Right atrium auricular region (tissue), 2 donors: ENCODE measurements around the gene VTI1B. TPM values are rescaled to one million over a fixed set of nuclear protein-coding genes. Genes with fewer than 3 reads are reported as not detected.
"Not testable (repeated sequence)": the region's sequence is repeated elsewhere in the genome, so short reads cannot be mapped to it uniquely, and the experiment has no call there.

Experiments
- DNase-seq: peaks from one replicate; pipeline ENCODE4 v3.0.0-alpha.2; 2019; ENCODE audit warnings: low spot score
- H3K27ac ChIP-seq, 2 donors: fragments of 200-600 bp; sonication (generic); 1 replicate in 1 of 2; 2 replicates in 1 of 2; pipeline ENCODE4 v1.5.1; 2016 to 2019
- H3K27me3 ChIP-seq, 2 donors: fragments of 200-600 bp; sonication (generic); one replicate each; pipeline versions ENCODE4 v1.5.1 to v1.6.0; 2017 to 2019
- H3K36me3 ChIP-seq: fragments of 200-600 bp; sonication (generic); one replicate; pipeline ENCODE4 v1.5.1; 2016
- H3K4me1 ChIP-seq, 2 donors: fragments of 200-600 bp; sonication (generic); one replicate each; pipeline versions ENCODE4 v1.5.1 to v1.6.0; 2017 to 2019
- H3K4me3 ChIP-seq, 2 donors: fragments of 200-600 bp; sonication (generic); 1 replicate in 1 of 2; 2 replicates in 1 of 2; pipeline ENCODE4 v1.5.1; 2017 to 2019; ENCODE audit warnings: mild to moderate bottlenecking in 1 of 2, moderate library complexity in 1 of 2
- H3K9me3 ChIP-seq, 2 donors: fragments of 200-600 bp; sonication (generic); one replicate each; pipeline ENCODE4 v1.5.1; 2019
- total RNA-seq, 2 donors: library from RNA; depleted of rRNA; stranded (reverse); fragments of >200 nt; gene quantifications; one replicate each; pipeline ENCODE4 v1.1.0, GENCODE V29; 2016
- TF ChIP-seq, protein P1 (sequence below), 2 donors: fragments of 200-600 bp; sonication (generic); IDR thresholded peaks; one replicate each; pipeline ENCODE4 v1.5.1; 2019; ENCODE audit warnings: antibody characterized with exemption in 2 of 2

VTI1B gene, protein sequence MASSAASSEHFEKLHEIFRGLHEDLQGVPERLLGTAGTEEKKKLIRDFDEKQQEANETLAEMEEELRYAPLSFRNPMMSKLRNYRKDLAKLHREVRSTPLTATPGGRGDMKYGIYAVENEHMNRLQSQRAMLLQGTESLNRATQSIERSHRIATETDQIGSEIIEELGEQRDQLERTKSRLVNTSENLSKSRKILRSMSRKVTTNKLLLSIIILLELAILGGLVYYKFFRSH
- total RNA-seq, result 10 to 100 TPM; 59.7 to 61.0 TPM

DNA sequence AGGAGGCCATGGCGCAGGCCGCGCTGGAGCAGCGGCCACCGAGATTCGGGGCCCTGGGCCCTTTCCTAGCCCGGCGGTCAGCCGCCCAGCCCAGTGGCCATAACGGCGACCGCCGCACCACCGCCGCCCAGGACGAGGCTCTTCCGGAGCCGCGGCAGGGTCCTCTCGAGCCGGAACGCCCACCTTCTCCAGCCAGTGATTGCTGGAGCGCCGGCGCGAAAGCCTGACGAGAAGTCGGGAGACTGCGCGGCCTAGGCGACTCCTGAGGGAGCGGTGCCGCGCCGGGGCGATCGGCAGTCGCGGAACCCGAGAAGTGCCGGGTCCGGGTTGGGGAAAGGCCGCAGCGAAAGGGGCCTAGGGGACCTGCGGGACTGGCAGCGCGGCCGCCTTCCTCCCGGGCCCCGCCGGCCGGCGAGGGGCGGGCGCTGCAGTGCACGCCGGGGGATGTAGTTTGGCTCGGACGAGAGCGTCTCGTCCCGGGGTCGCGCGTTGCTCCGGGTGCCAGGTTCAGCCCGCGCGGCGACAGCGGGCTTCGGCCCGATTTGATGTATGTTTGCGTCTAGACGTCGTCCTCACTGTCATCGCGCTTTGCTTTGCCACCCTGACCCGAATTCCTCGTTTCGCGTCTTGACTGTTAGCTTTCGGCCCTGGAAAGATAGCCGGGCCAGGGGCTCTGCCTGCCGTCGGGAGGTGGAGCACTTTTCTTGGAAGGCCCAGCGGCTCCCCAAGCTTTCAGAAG lies at the start of gene VTI1B:
VTI1B (minus strand) TSS at position 153 of the 739 bp plus-strand sequence; CDS start at position 10, 143 bp downstream.
- DNase-seq, result peak; percentile 64
- Histone ChIP-seq H3K27me3 (no peaks in the 10 kb centered on the region), H3K36me3 (peaks cover 11% of the 10 kb centered on the region), H3K9me3 (no peaks in the 10 kb centered on the region), H3K4me1 (peaks cover 0 to 28% of the 10 kb centered on the region in 2 donors), H3K27ac (peak within 1 kb of the TSS; percentile 98 to 99), H3K4me3 (peak within 1 kb of the TSS; percentile 97 to 98)
- TF ChIP-seq, protein P1, sequence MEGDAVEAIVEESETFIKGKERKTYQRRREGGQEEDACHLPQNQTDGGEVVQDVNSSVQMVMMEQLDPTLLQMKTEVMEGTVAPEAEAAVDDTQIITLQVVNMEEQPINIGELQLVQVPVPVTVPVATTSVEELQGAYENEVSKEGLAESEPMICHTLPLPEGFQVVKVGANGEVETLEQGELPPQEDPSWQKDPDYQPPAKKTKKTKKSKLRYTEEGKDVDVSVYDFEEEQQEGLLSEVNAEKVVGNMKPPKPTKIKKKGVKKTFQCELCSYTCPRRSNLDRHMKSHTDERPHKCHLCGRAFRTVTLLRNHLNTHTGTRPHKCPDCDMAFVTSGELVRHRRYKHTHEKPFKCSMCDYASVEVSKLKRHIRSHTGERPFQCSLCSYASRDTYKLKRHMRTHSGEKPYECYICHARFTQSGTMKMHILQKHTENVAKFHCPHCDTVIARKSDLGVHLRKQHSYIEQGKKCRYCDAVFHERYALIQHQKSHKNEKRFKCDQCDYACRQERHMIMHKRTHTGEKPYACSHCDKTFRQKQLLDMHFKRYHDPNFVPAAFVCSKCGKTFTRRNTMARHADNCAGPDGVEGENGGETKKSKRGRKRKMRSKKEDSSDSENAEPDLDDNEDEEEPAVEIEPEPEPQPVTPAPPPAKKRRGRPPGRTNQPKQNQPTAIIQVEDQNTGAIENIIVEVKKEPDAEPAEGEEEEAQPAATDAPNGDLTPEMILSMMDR (IDR thresholded peaks at IDR 0.05), result peak in 1 of 2 donors; percentile 36

DNA sequence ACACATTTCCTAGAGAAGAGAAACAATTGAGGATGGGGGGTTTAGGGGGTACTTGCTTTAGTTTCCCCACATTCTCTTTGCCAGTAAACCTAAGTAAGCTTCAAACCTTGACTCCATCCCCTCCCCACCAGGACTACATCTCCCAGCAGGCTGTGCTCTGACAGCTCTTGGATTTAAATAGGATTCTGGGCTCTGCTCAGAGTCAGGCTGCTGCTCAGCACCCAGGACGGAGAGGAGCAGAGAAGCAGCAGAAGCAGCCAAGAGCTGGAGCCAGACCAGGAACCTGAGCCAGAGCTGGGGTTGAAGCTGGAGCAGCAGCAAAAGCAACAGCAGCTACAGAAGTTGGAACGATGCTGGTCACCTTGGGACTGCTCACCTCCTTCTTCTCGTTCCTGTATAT lies 47.9 kb upstream of the VTI1B start:
- TF ChIP-seq, protein P1 (IDR thresholded peaks at IDR 0.05), result no peak
- no peak for DNase-seq
- no peak overlapping the region for H3K4me3 ChIP-seq

DNA sequence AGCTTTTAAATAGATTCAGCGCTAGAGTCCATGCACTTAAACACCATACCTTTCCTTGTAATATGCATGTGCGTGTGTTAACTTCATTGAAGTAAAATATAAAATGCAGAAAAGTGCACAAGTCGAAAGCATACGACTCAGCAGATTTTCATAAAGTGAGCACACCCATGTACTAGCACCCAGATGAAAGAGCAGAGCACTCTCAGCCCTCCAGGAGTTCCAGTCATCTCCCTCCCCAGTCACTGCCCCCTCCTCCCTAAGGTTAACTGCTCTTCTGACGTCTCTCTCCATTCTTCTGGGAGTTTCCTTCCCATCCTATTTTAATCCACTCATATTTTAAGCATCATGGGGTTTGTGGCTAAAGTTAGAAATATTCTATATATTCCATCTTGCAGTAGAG lies 47.4 kb upstream of the VTI1B start:
- DNase-seq, result no peak
- no peak overlapping the region for H3K27ac ChIP-seq
- no peak overlapping the region for H3K4me3 ChIP-seq
- no peaks in the 10 kb centered on the region for H3K27me3 ChIP-seq
- H3K36me3 ChIP-seq, result no peaks in the 10 kb centered on the region
- TF ChIP-seq, protein P1 (IDR thresholded peaks at IDR 0.05), result no peak
- peaks cover 0 to 10% of the 10 kb centered on the region in 2 donors for H3K4me1 ChIP-seq
- no peaks in the 10 kb centered on the region for H3K9me3 ChIP-seq

More for the DNA sequence above, 47.9 kb upstream of the VTI1B start:
- Histone ChIP-seq H3K27me3 (no peaks in the 10 kb centered on the region), H3K36me3 (no peaks in the 10 kb centered on the region), H3K4me1 (peaks cover 0 to 10% of the 10 kb centered on the region in 2 donors), H3K27ac (no peak overlapping the region), H3K9me3 (no peaks in the 10 kb centered on the region)

DNA sequence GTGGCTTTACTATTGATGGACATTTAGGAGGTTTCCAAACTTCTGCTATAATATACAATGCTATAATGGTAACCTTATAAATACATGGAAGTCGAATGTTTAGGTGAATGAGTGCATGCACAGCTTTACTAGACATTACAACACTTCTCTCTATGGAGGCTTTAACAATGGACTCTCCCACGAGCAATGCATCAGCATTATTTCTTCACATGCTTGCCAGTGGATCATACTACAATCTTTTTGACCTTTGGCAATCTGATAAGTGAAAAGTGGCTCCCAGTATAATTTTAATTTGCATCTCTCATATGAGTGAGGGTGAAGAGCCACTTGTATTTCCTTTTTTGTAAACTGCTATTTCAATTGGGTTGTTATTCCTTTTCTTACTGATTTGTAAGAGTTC lies 45.4 kb upstream of the VTI1B start:
- TF ChIP-seq, protein P1 (IDR thresholded peaks at IDR 0.05), result no peak
- DNase-seq, result no peak
- no peak overlapping the region for H3K4me3 ChIP-seq

DNA sequence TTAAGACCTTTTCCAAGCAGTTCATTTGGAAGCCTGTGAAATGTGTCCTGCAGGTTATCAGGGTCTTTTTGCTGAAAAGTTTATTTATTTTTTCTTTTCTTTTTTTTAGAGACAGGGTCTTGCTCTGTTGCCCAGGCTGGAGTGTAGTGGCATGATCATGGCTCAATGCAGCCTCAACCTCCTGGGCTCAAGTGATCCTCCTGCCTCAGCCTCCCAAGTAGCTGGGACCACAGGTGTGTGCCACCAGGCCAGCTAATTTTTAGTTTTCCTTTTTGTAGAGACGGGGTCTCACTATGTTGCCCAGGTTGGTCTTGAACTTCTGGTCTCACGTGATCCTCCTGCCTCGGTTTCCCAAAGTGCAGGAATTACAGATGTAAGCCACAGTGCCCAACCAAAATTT lies 45.0 kb upstream of the VTI1B start:
- not testable (repeated sequence) for H3K36me3 ChIP-seq, H3K4me3 ChIP-seq, DNase-seq, H3K27me3 ChIP-seq, H3K4me1 ChIP-seq, H3K9me3 ChIP-seq, H3K27ac ChIP-seq

More for the DNA sequence above, 45.4 kb upstream of the VTI1B start:
- no peak overlapping the region for H3K27ac ChIP-seq
- peaks cover 0 to 10% of the 10 kb centered on the region in 2 donors for H3K4me1 ChIP-seq
- no peaks in the 10 kb centered on the region for H3K9me3 ChIP-seq
- H3K27me3 ChIP-seq, result no peaks in the 10 kb centered on the region
- no peaks in the 10 kb centered on the region for H3K36me3 ChIP-seq

DNA sequence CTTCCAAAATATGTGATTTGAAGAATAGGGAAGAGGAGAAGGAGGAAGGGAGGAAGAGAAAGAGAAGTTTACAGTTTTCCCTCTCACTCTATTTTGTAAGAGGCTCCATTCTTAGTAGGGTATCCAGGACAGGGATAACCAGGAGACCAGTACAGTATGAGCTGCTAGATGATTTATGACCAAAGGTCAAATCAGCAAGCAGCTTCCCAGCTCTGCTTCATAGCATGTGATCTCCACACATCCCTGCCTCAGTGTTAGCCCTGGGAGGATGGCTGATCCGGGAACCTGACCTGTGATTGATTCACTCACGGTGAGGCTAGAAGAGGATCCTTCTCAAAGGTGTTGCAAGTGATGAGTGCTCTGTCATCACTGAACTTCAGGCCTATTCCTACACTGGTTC lies 43.8 kb upstream of the VTI1B start:
- TF ChIP-seq, protein P1 (IDR thresholded peaks at IDR 0.05), result no peak
- Histone ChIP-seq H3K27ac (no peak overlapping the region), H3K36me3 (no peaks in the 10 kb centered on the region), H3K4me3 (no peak overlapping the region), H3K27me3 (no peaks in the 10 kb centered on the region), H3K9me3 (no peaks in the 10 kb centered on the region), H3K4me1 (peaks cover 0 to 10% of the 10 kb centered on the region in 2 donors)
- no peak for DNase-seq
